NCI-H526 (cell line): ENCODE measurements around the gene NOS2.

ENCODE experiments used
- DNase-seq, 2 experiments: peaks; one replicate each; lab custom pipeline; 2025; lab: John Stamatoyannopoulos, UW

The NOS2 gene

DNA sequence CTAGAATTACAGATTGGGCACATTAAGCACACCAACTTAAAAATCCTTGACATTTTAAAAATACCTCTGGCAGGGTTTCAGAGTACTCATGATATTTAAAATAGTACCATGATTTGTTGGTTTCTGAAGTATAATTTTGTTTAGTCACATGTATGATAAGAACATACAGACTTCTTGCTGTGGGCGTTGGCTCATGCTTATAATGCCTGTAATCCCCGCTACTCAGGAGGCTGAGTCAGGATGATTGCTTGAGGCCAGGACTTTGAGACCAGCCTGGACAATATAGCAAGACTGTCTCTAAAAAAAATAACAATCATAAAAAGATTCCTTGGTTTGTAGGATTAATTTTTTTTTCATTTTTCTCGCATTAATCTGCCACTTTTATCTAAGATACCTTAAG, 78.5 kb downstream of the NOS2 start:
- DNase-seq = no peak
